Lower lobe of right lung (tissue), 2 donors: ENCODE measurements around the gene CMPK1. TPM values are rescaled to one million over a fixed set of nuclear protein-coding genes. Genes with fewer than 3 reads are reported as not detected.
"Not testable (repeated sequence)": the region's sequence is repeated elsewhere in the genome, so short reads cannot be mapped to it uniquely, and the experiment has no call there.

Experiments
- ATAC-seq, 2 donors: fragments of 200-7000 bp; cut with Tn5 transposase; one replicate each; pipeline ENCODE4 v1.9.1; 2020 to 2022; ENCODE audit warnings: mild to moderate bottlenecking in 2 of 2, moderate library complexity in 2 of 2
- DNase-seq: peaks from one replicate; pipeline ENCODE4 v3.0.0-alpha.2; 2020
- H3K27ac ChIP-seq: fragments of 200-600 bp; one replicate; pipeline ENCODE4 v1.8.0; 2022
- H3K27me3 ChIP-seq: fragments of 200-600 bp; one replicate; pipeline ENCODE4 v1.8.0; 2022; ENCODE audit warnings: low read depth
- H3K36me3 ChIP-seq: fragments of 200-600 bp; one replicate; pipeline ENCODE4 v1.8.0; 2022; ENCODE audit warnings: mild to moderate bottlenecking
- H3K4me1 ChIP-seq: fragments of 200-600 bp; one replicate; pipeline ENCODE4 v1.8.0; 2022
- H3K4me3 ChIP-seq: fragments of 200-600 bp; one replicate; pipeline ENCODE4 v1.8.0; 2022; ENCODE audit warnings: mild to moderate bottlenecking
- H3K9me3 ChIP-seq: fragments of 200-600 bp; one replicate; pipeline ENCODE4 v1.8.0; 2022
- intact Hi-C: fragments of 100-400 bp; cut with DNase I; formaldehyde crosslinking; loops from one replicate; pipeline ENCODE4 v1.11.0; 2022
- total RNA-seq: library from RNA; stranded (reverse); fragmentation: NEBNext Ultra II Directional; extraction: Animal tissue kit (Norgen Biotek cat#: 25700); gene quantifications from one replicate; pipeline ENCODE4 v1.2.1, GENCODE V29; 2021
- TF ChIP-seq, protein P1 (sequence below): fragments of 200-600 bp; IDR thresholded peaks from one replicate; pipeline ENCODE4 v1.8.0; 2022; ENCODE audit warnings: antibody characterized with exemption, mild to moderate bottlenecking
- donor health status: DM: no; HTN: yes; CAD: no; lungs with severe emphysema.

CMPK1 gene
- total RNA-seq, 1 donor from 2014 or later, result 116 TPM

GRCh38 chr1:47309427-47309826 lies 24.2 kb upstream of the CMPK1 start:
- Histone ChIP-seq H3K4me3 (no peak overlapping the region), H3K4me1 (peaks cover 11% of the 10 kb centered on the region), H3K9me3 (no peaks in the 10 kb centered on the region), H3K27me3 (no peaks in the 10 kb centered on the region), H3K27ac (no peak overlapping the region), H3K36me3 (no peaks in the 10 kb centered on the region)
- DNase-seq (no peak), ATAC-seq (no peak)
- TF ChIP-seq, protein P1, sequence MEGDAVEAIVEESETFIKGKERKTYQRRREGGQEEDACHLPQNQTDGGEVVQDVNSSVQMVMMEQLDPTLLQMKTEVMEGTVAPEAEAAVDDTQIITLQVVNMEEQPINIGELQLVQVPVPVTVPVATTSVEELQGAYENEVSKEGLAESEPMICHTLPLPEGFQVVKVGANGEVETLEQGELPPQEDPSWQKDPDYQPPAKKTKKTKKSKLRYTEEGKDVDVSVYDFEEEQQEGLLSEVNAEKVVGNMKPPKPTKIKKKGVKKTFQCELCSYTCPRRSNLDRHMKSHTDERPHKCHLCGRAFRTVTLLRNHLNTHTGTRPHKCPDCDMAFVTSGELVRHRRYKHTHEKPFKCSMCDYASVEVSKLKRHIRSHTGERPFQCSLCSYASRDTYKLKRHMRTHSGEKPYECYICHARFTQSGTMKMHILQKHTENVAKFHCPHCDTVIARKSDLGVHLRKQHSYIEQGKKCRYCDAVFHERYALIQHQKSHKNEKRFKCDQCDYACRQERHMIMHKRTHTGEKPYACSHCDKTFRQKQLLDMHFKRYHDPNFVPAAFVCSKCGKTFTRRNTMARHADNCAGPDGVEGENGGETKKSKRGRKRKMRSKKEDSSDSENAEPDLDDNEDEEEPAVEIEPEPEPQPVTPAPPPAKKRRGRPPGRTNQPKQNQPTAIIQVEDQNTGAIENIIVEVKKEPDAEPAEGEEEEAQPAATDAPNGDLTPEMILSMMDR, result no peak
- intact Hi-C loops, result no loop called here

- ATAC-seq, result peak; percentile 100
- H3K4me1 ChIP-seq, result peaks cover 11% of the 10 kb centered on the region
- H3K9me3 ChIP-seq, result no peaks in the 10 kb centered on the region
- intact Hi-C loops, result no loop called here
- no peaks in the 10 kb centered on the region for H3K36me3 ChIP-seq
- H3K4me3 ChIP-seq, result peak within 1 kb of the TSS; percentile 73
- H3K27ac ChIP-seq, result peak within 1 kb of the TSS; percentile 85
- H3K27me3 ChIP-seq, result no peaks in the 10 kb centered on the region
- TF ChIP-seq, protein P1, result peak; percentile 31
- peak; percentile 99 for DNase-seq
Observed at GRCh38 chr1:47313915-47314664, 19.5 kb upstream of the CMPK1 start, which contains the start of gene STIL. Gene STIL (minus strand): TSS chr1:47314147. CDS start chr1:47310319, 3,828 bp downstream.

GRCh38 chr1:47317841-47318240 lies 15.7 kb upstream of the CMPK1 start:
- H3K4me3 ChIP-seq, result no peak overlapping the region
- no peaks in the 10 kb centered on the region for H3K9me3 ChIP-seq
- TF ChIP-seq, protein P1, result no peak
- DNase-seq, result no peak
- H3K27me3 ChIP-seq, result no peaks in the 10 kb centered on the region
- no peak overlapping the region for H3K27ac ChIP-seq
- no peaks in the 10 kb centered on the region for H3K36me3 ChIP-seq
- intact Hi-C loops, result no loop called here
- ATAC-seq, result no peak
- peaks cover 11% of the 10 kb centered on the region for H3K4me1 ChIP-seq

DNA sequence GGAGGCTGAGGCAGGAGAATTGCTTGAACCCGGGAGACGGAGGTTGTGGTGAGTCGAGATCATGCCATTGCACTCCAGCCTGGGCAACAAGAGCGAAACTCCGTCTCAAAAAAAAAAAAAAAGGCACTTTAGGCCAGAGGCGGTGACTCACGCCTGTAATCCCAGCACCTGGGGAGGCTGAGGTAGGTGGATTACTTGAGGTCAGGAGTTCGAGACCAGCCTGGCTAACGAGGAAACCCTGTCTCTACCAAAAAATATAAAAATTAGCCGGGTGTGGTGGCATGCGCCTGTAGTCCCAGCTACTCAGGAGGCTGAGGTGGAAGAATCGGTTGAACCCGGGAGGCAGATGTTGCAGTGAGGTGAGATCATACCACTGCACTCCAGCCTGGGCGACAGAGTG lies 13.6 kb upstream of the CMPK1 start:
- H3K4me1 ChIP-seq, H3K36me3 ChIP-seq, intact Hi-C loops, DNase-seq, H3K27ac ChIP-seq, H3K9me3 ChIP-seq, H3K27me3 ChIP-seq, H3K4me3 ChIP-seq, ATAC-seq: not testable (repeated sequence)

DNA sequence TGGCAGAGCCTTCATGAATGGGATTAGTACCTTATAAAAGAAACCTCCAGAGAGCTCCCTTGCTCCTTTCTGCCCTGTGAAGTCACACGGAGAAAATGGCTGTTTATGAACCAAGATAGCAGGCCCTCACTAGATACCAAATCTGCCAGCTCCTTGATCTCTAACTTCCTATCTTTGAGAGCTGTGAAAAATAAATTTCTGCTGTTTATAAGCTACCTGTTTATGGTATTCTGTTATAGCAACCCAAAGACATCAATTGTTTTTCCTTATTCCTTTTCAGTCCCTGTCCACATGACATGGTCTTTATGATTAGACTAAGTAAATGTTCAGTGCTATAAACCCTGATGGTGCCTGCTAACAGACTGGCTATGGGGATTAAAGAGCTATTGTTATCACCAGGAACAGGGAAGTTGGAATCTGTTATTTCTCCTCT lies 10.0 kb upstream of the CMPK1 start:
- Histone ChIP-seq H3K4me3 (no peak overlapping the region), H3K9me3 (no peaks in the 10 kb centered on the region), H3K27ac (no peak overlapping the region), H3K4me1 (no peaks in the 10 kb centered on the region), H3K27me3 (no peaks in the 10 kb centered on the region), H3K36me3 (no peaks in the 10 kb centered on the region)
- ATAC-seq (no peak), DNase-seq (no peak)
- TF ChIP-seq, protein P1, result no peak
- intact Hi-C loops, result no loop called here

GRCh38 chr1:47324682-47325081 lies 8.9 kb upstream of the CMPK1 start:
- intact Hi-C loops, result no loop called here
- Histone ChIP-seq H3K27ac (no peak overlapping the region), H3K36me3 (no peaks in the 10 kb centered on the region), H3K9me3 (no peaks in the 10 kb centered on the region), H3K4me3 (no peak overlapping the region), H3K27me3 (no peaks in the 10 kb centered on the region), H3K4me1 (no peaks in the 10 kb centered on the region)
- no peak for ATAC-seq
- no peak for DNase-seq
- TF ChIP-seq, protein P1, result no peak
